NCI-H1105 treated with DMSO at 0.1 percent for 48 hours (cell line): ENCODE results near the gene CPED1.
"Not testable (repeated sequence)": the region's sequence is repeated elsewhere in the genome, so short reads cannot be mapped to it uniquely, and the experiment has no call there.

Source experiments
- DNase-seq: peaks from one replicate; lab custom pipeline; 2025; lab: John Stamatoyannopoulos, UW

CPED1 gene

GRCh38 chr7:121186746-121187145 is 198.2 kb downstream of the CPED1 start:
- DNase-seq: no peak

DNA sequence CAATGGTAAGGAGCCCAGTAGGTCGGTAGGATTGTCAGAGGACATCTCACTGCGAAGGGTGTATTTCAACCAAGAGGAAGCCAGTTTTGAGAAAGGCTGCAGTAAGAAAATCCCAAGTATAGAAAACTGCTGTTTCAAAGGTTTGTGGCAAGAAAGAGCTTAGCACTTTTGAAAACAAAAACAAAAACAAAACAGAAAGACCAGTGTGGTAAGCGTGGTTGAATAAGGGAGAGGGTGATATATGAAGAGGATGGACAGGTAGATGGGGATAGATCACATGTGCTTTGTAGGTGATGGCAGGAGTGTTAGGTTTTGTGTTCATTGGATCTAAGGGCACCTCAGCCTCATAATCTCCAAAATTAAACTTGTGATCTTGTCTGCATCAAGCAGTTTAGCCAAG is 198.7 kb downstream of the CPED1 start:
- DNase-seq: no peak

DNA sequence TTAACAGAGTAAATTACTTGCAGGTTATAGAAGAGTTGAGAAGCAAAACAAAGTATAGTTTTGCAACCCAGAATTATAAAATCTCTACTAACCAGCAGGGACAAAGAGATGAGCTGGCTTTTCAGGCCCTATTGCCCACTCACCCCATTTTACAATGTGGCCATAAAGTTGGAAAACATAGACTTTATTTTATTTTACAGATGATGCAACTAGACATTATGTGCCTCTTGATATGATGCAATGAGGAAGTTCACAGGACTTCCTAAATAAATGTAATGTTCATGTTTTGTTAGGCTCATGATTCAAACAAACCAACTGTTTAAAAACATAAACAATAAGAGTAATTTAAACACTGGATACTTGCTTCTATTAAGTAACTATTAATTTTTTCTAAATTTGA is 199.2 kb downstream of the CPED1 start:
- no peak for DNase-seq

GRCh38 chr7:121192834-121193233 is 204.3 kb downstream of the CPED1 start:
- no peak for DNase-seq

DNA sequence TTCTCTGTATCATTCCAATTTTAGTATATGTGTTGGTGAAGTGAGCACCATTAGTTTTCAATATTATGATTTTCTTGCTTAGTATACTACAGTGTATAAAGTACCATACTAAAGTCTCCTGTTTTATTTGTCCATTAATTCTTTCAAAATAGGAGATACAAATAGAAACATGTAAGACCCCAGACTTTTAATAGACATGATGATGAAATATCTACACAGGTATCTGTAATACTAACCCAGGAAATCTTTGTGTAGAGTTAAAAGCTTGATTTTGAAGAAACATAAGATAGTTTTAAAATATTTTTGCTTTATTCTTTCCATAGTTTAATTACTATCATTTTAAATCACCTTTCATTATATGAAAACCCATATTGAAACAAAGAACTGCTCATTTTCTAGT is 206.5 kb downstream of the CPED1 start:
- no peak for DNase-seq

DNA sequence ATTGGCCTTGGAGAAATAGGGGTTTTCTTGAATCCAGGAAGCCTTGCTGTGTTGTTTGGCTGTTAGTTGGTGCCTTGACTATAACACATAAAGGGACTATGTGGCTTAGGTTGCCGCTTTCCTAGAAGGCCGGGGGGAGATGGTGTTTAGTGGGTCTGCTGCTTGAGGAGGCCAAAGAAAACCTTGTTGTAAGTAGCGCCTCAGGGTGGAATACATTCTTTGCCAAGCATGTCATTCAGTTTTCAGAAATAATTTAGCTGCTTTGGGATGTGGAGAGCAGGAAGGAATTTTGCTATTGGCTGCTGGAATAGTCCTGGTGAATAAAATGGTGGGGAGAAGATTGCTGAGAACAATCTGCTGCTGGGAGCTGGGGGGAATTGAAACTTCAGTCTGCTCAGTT is 207.4 kb downstream of the CPED1 start:
- DNase-seq: no peak

GRCh38 chr7:121196286-121196685 is 207.8 kb downstream of the CPED1 start:
- DNase-seq: no peak

DNA sequence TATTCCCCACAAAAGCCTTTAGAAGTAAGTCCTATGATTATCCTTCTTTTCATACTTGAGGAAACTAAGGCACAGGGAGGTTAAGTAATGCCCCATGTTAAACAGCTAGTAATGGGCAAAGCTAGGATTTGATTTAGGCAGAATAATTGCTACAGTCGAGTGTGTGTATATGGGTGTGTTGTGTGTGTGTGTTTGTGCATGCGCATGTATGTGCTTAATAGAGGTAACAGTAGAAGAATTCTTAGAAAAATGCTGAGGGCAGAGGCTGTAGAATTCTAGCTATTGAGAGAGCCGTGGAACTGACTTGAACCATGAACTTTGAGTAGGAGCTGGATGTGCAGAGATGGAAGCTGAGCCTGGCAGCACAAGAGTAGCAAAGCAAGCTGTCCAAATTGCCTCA is 208.9 kb downstream of the CPED1 start:
- DNase-seq: no peak

DNA sequence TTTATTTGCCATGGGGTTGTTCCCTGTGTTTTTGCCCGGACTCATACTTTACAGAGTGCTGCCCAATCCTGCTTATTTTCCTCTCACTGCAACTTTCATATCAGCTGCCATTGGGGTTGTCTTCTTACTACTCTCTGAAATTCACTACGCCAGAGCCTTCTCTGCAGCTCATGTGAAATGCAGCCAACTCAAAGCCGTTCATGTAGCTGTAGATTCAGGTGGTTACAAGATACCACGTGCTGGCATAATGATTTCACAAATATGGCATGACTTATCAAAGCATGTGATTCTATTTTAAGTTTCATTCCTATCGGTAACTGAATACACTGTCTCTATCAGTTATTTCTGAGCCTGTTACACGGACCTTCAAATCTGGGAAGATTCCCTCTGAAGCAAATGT is 210.0 kb downstream of the CPED1 start:
- DNase-seq: no peak

DNA sequence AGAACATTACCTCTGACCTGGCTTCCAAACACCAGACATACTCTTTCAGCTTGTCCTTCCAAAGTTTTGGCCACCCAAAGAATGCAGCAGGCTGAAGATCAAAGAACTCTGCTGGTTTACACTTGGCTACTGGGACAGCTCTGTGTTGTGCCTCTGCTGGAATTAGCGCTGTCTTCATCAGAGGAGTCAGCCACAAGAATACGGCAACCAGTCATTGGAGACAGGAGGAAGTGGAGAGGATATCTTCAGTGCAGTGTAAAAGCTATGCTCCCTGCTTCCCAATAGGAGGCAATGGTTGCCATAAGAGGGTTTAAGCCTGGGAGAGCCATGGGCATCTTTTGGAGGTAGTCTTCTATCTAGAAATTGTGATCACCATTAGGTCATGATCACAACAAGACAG is 213.6 kb downstream of the CPED1 start:
- DNase-seq: no peak

DNA sequence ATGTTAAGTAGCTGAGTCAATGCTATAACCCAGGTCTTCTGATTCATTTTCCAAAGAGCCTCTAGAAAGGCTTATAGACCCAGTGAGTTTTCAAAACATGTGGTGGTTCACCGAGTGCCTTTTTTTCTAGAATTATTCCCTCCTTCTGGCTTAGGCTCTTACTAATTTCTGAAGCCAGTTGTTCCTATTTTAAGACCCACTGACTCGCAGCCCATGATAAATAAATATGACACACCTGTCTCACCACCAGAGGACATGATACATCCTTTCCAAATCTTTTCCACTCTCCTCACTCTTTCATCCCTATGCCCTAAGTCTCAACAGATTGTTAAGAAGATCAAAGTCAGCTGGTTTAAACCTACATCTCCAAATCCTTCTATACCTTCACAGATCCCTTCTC is 214.3 kb downstream of the CPED1 start:
- no peak for DNase-seq

- peak; percentile 10 for DNase-seq
Measured at GRCh38 chr7:121204537-121204936, 216.0 kb downstream of the CPED1 start.

GRCh38 chr7:121205777-121206176 is 217.3 kb downstream of the CPED1 start:
- DNase-seq: no peak

- DNase-seq: no peak
Measured at GRCh38 chr7:121211253-121211652, 222.7 kb downstream of the CPED1 start.

DNA sequence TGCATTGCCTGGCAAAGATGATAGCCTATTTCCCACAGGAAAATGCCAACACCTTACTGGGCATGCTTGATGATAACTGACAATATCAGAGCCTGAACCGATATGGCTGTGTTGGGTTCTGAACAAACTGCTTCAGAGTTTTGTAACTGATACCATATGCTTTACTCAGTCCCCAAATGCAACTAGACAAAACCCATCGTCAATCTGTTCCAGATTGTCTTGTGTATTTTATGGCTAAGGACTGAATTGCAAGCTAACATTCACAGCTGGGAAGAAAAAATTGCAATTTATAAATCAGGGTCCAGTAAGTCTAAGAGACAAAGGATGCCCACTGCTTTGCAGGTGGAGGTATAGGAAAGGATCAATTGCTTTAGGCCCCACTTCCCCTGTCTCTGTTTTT is 223.5 kb downstream of the CPED1 start:
- DNase-seq: no peak

GRCh38 chr7:121214657-121215056 is 226.1 kb downstream of the CPED1 start:
- no peak for DNase-seq

GRCh38 chr7:121219026-121219425 is 230.5 kb downstream of the CPED1 start:
- DNase-seq: no peak

- DNase-seq: not testable (repeated sequence)
Measured at GRCh38 chr7:121221108-121221507, 232.6 kb downstream of the CPED1 start.

DNA sequence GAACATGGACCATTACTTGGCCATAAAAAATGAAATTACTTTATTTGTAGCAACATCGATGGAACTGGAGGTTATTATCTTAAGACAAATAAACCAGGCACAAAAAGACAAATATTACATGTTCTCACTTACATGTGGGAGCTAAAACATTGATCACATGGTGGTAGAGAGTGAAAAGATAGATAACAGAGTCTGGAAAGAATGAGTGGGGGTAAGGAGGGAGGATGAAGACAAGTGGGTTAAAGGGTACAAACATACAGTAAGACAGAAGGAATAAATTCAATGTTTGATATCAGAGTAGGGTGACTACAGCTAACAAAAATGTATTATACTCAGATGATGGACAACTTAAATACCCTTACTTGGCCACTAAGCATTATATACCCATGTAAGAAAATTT is 240.3 kb downstream of the CPED1 start:
- no peak for DNase-seq

DNA sequence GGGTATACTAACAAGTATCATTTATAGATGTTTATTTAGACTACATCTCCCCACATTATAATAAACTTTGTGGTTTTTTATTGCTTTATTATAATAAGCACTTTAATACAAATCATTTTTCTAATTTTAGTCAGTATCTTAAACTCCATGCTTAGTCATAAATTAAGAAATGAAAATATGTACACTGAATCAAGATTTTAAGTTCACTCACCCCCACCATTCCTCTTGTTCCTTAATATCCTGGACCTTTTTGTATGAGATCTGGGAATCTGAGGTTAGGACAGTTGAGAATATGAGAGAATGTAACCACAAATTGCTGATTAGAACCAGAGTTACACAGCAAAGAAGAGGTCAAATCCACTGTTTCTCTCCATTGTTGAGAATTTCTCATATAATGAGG is 246.7 kb downstream of the CPED1 start:
- DNase-seq: no peak

GRCh38 chr7:121237601-121238000 is 249.1 kb downstream of the CPED1 start:
- no peak for DNase-seq

DNA sequence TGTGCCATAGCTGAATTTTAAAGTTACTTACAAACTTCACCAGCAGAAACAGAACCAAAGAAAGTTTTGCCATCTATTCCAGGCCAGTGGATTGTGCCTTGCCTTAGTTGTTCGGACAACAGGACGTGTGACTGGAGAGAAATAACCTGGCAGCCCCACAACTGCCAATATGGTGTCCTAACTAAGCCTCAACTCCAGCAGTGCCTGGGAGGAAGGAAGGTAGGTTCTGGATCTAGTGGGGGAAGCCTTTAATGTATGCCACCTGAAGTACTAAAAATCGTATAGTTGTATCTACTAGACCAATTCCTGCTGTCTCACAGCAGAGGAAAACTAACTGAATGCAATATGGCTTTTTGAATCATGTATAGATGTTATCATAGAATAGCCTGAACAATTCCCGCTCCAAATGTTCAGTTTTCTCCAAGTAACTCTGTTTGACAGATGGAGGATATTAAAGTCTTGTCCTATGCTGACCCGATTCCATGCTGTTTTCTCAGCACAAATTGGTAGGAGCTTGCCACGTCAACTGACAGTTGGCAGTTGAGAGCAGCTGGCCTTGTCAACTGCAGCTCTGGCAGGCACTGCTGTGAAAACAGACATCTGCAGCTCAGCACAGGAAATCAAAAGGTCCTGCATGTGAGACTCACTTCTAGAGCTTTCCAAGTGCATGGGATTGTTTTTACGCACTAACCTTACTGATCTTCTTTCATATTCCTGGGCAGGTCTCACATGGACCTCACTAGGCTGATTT is 255.8 kb downstream of the CPED1 start:
- no peak for DNase-seq

DNA sequence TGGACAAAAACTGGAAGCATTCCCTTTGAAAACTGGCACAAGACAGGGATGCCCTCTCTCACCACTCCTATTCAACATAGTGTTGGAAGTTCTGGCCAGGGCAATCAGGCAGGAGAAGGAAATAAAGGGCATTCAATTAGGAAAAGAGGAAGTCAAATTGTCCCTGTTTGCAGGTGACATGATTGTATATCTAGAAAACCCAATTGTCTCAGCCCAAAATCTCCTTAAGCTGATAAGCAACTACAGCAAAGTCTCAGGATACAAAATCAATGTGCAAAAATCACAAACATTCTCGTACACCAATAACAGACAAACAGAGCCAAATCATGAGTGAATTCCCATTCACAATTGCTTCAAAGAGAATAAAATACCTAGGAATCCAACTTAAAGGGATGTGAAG is 262.9 kb downstream of the CPED1 start:
- DNase-seq: not testable (repeated sequence)

- not testable (repeated sequence) for DNase-seq
Measured at GRCh38 chr7:121252523-121253235, 264.2 kb downstream of the CPED1 start.
